H1 (cell line): ENCODE measurements around the gene NPC2. TPM values are rescaled to one million over a fixed set of nuclear protein-coding genes. Genes with fewer than 3 reads are reported as not detected.

Experiments used
- NANOG ChIP-seq: IDR thresholded peaks from 2 replicates; pipeline ENCODE4 v1.6.1; 2011; ENCODE audit warnings: low read length, low read depth, mild to moderate bottlenecking, inconsistent platforms; ENCODE audit not compliant: insufficient read depth, poor library complexity, severe bottlenecking
- NRF1 ChIP-seq: IDR thresholded peaks from 2 replicates; pipeline ENCODE4 v1.6.1; 2011; ENCODE audit warnings: mild to moderate bottlenecking, low read depth, low read length, improper control_type of control experiment
- SIN3A ChIP-seq, 2 experiments: IDR thresholded peaks in 1 of 2; conservative IDR thresholded peaks in 1 of 2; 2 replicates each; pipeline ENCODE4 v1.6.1; 2011 to 2012; ENCODE audit warnings: low read length in 2 of 2, improper control_type of control experiment in 1 of 2, low read depth in 1 of 2, mild to moderate bottlenecking in 1 of 2
- polyA plus RNA-seq, 7 experiments: library from polyadenylated mRNA; depleted of rRNA in 3 of 7; stranded (reverse) in 5 of 7; unstranded in 2 of 7; fragments of >200 nt in 5 of 7; fragments of 200-250 nt in 2 of 7; gene quantifications; 1 replicate in 5 of 7; 2 replicates in 1 of 7; 4 replicates in 1 of 7; pipeline versions ENCODE4 v1.2.1 to v1.2.3, GENCODE V29; 2011 to 2013; ENCODE audit warnings: missing spikeins in 2 of 7, mixed read lengths in 2 of 7
- total RNA-seq: library from RNA; stranded (reverse); fragmentation: NEBNext Ultra II Directional; extraction: Animal tissue kit (Norgen Biotek cat#: 25700); gene quantifications from 2 replicates; pipeline ENCODE4 v1.2.1, GENCODE V29; 2021

The NPC2 gene
- total and polyA plus RNA-seq, 2 of the 8 experiments (the other 6 are each of a cell fraction or from before 2014, with no cell fraction given): 178 to 258 TPM

GRCh38 chr14:74469548-74470518, 23.3 kb downstream of the NPC2 start (continued):
- TF ChIP-seq SIN3A (conservative IDR thresholded peaks at IDR 0.05 in 1 of 2, IDR thresholded peaks at IDR 0.05 in 1 of 2; ENCODE audit: low read depth in 1 of 2, low read length in 2 of 2): no peak
- no peak for TF ChIP-seq NANOG
- no peak for TF ChIP-seq NRF1
